ENCODE data around the gene CREB3L4.

DNA sequence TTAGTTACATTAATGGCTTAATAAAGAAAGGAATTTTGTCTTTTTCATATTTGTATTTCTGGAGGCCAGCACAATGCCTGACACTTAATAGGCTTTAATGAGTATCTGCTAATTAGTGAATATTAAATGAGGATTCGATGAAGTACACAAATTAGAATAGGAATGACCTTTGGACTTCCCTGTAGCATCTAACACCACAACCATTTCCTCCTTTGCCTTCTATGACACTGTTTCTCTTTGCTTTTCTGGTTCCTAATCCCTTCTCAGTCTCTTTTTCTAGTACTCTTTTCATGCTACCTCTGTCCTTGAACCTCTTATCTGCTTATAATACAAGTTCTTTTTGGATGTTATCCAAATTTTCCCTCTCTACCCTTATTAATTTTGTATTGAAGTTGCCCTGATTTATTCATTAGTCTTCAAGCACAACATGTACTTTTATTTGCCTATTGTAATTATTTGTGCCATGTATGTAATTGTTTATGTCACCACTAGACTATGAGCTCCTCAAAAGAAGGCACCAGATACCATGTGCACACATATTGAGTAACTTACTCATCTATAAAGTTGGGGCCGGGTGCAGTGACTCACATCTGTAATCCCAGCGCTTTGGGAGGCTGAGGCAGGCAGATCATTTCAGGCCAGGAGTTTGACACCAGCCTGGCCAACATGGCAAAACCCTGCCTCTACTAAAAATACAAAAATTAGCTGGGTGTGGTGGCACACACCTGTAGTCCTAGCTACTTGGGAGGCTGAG is 46.6 kb downstream of the CREB3L4 start:
- no peak for TF ChIP-seq POLR2AphosphoS5 (IDR thresholded peaks at IDR 0.05; ENCODE audit: low read depth, low read length)
- TF ChIP-seq POU2F2 (IDR thresholded peaks at IDR 0.05; ENCODE audit: low read depth, low read length) = no peak
- no peak for TF ChIP-seq POLR2A (IDR thresholded peaks at IDR 0.05; ENCODE audit: low read depth, low read length)
- TF ChIP-seq SPI1 (IDR thresholded peaks at IDR 0.05; ENCODE audit: low read depth, low read length) = no peak
- no peak for TF ChIP-seq TAF1 (IDR thresholded peaks at IDR 0.05; ENCODE audit: low read depth, low read length)

Measured in GM12891 (cell line).